HEK293T (cell line): ENCODE results near the gene GPRC5C.
A peak's percentile ranks its signal among the peaks of the same experiment; 100 is the strongest.
"Not testable (repeated sequence)": the region's sequence is repeated elsewhere in the genome, so short reads cannot be mapped to it uniquely, and the experiment has no call there.

Experiments used
- CTCF ChIA-PET: fragments of 350-600 bp; formaldehyde crosslinking; extraction: SDS; loops from one replicate; lab custom pipeline; 2021; ENCODE audit warnings: antibody characterized with exemption, inconsistent platforms; lab: Yijun Ruan, JAX
- POLR2A ChIA-PET: fragments of 350-600 bp; formaldehyde crosslinking; extraction: SDS; loops from one replicate; lab custom pipeline; 2020; ENCODE audit warnings: antibody characterized with exemption, inconsistent platforms; lab: Yijun Ruan, JAX
- DNase-seq: peaks from one replicate; pipeline ENCODE4 v3.0.0; 2012; ENCODE audit warnings: mixed read lengths; ENCODE audit errors: extremely low spot score
- ARNT ChIP-seq: fragments of 450-650 bp; IDR thresholded peaks from 2 replicates; pipeline ENCODE4 v1.6.1; 2017; ENCODE audit warnings: mild to moderate bottlenecking
- BHLHE40 ChIP-seq: fragments of 450-650 bp; IDR thresholded peaks from 2 replicates; pipeline ENCODE4 v1.6.1; 2016; ENCODE audit warnings: mild to moderate bottlenecking, moderate library complexity, borderline replicate concordance
- CTBP1 ChIP-seq: fragments of 450-650 bp; IDR thresholded peaks from 2 replicates; pipeline ENCODE4 v1.6.1; 2016; ENCODE audit warnings: borderline replicate concordance
- ELF4 ChIP-seq: fragments of 450-650 bp; IDR thresholded peaks from 2 replicates; pipeline ENCODE4 v1.6.1; 2017; ENCODE audit warnings: antibody characterized with exemption
- FOXA1 ChIP-seq: fragments of 450-650 bp; IDR thresholded peaks from 2 replicates; pipeline ENCODE4 v1.6.1; 2016; ENCODE audit warnings: mild to moderate bottlenecking
- FOXK2 ChIP-seq: fragments of 450-650 bp; IDR thresholded peaks from 2 replicates; pipeline ENCODE4 v1.6.1; 2016; ENCODE audit warnings: mild to moderate bottlenecking
- FOXM1 ChIP-seq: fragments of 450-650 bp; IDR thresholded peaks from 2 replicates; pipeline ENCODE4 v1.6.1; 2017; ENCODE audit warnings: mild to moderate bottlenecking, borderline replicate concordance
- HDGF ChIP-seq: fragments of 450-650 bp; IDR thresholded peaks from 2 replicates; pipeline ENCODE4 v1.6.1; 2017; ENCODE audit warnings: antibody characterized with exemption, borderline replicate concordance
- L3MBTL2 ChIP-seq: fragments of 450-650 bp; conservative IDR thresholded peaks from 2 replicates; pipeline ENCODE4 v1.6.1; 2016; ENCODE audit warnings: mild to moderate bottlenecking
- LEF1 ChIP-seq: fragments of 450-650 bp; IDR thresholded peaks from 2 replicates; pipeline ENCODE4 v1.6.1; 2017; ENCODE audit warnings: mild to moderate bottlenecking, borderline replicate concordance
- NFRKB ChIP-seq: fragments of 450-650 bp; IDR thresholded peaks from 2 replicates; pipeline ENCODE4 v1.6.1; 2016; ENCODE audit warnings: mild to moderate bottlenecking, moderate library complexity
- SP1 ChIP-seq: fragments of 450-650 bp; IDR thresholded peaks from 2 replicates; pipeline ENCODE4 v1.6.1; 2017
- SUZ12 ChIP-seq: fragments of 450-650 bp; IDR thresholded peaks from 2 replicates; pipeline ENCODE4 v1.6.1; 2016; ENCODE audit warnings: mild to moderate bottlenecking
- TARDBP ChIP-seq: fragments of 450-650 bp; IDR thresholded peaks from 2 replicates; pipeline ENCODE4 v1.6.1; 2016
- ZNF384 ChIP-seq: fragments of 450-650 bp; IDR thresholded peaks from 2 replicates; pipeline ENCODE4 v1.6.1; 2016
- TF ChIP-seq, protein P1 (sequence below): fragments of 450-650 bp; IDR thresholded peaks from 2 replicates; pipeline ENCODE4 v1.6.1; 2016

The GPRC5C gene

GRCh38 chr17:74404218-74404617, 27.7 kb upstream of the GPRC5C start:
- POLR2A ChIA-PET: interaction anchor here (1.1 to 1.2 kb wide), 2 partner anchors 27 to 30 kb away, joined by 3 read pairs; no protein-coding TSS in a partner anchor
- TF ChIP-seq ZNF384 (no peak), HDGF (no peak), BHLHE40 (no peak), SP1 (no peak), LEF1 (no peak)
- no peak for DNase-seq
- CTCF ChIA-PET: interaction anchor here (1.9 kb wide), 1 partner anchor 53 kb away, joined by 6 read pairs; no protein-coding TSS in a partner anchor

DNA sequence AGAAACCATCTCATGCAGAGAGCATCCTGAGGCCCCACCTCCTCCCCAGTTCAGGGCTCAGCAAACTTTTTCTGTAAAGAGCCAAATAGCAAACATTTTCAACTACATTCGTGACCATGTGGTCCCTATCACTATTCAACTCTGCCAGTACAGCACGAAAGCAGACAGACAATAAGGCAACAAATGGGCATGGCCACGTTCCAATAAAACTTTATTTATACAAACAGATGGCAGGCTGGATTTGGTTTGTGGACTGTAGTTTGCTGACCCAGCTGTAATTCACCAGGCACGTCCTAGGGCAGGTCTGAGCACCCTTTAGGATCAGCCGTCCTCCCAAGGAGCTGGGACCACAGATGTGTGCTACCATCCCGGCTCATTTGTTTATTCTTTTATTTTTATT, 27.1 kb upstream of the GPRC5C start:
- no peak for TF ChIP-seq CTBP1
- TF ChIP-seq HDGF: no peak
- TF ChIP-seq SP1: no peak
- no peak for TF ChIP-seq ZNF384
- TF ChIP-seq FOXM1: no peak
- TF ChIP-seq L3MBTL2: no peak
- no peak for TF ChIP-seq FOXK2
- POLR2A ChIA-PET: interaction anchor here (1.2 kb wide), 1 partner anchor 26 kb away, joined by 3 read pairs; no protein-coding TSS in a partner anchor
- CTCF ChIA-PET: interaction anchor here (1.9 kb wide), 1 partner anchor 52 kb away, joined by 6 read pairs; no protein-coding TSS in a partner anchor
- DNase-seq: no peak

DNA sequence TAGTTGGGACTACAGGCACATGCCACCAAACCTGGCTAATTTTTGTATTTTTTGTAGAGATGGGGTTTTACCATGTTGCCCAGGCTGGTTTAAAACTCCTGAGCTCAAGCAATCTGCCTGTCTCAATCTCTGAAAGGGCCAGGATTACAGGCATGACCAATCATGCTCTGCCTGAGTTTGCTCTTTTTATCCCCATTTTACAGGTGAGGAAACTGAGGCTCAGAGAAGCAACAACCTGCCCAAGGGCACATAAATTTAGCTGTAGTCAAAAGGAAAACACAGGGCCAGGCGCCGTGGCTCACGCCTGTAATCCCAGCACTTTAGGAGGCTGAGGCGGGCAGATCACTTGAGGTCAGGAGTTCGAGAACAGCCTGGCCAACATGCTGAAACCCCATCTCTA, 26.6 kb upstream of the GPRC5C start:
- POLR2A ChIA-PET, DNase-seq, CTCF ChIA-PET: not testable (repeated sequence)

DNA sequence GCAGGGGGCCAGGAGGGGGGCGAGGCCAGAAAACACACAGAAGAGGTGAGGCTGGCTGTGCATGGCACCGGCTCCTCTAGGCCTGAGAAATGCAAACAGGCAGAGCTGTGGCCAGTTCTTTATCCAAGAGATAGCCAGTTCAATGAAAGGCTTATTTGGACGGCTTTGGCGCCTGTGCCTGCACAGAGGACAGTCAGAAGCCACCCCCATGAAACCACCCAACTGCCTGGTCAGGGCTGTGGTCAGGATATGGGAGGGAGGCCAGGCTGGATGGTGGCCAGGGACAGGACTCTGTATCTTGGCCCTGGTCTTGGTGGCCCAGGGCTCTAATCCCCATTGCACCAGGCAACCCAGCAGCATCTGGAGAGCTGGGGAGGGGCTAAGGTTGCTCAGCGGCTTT, 24.5 kb upstream of the GPRC5C start:
- ChIA-PET CTCF (no interaction called here), POLR2A (no interaction called here)
- DNase-seq: no peak
- no peak for TF ChIP-seq ELF4
- no peak for TF ChIP-seq SP1
- TF ChIP-seq ZNF384: no peak
- TF ChIP-seq BHLHE40: no peak
- no peak for TF ChIP-seq SUZ12
- TF ChIP-seq, protein P1, sequence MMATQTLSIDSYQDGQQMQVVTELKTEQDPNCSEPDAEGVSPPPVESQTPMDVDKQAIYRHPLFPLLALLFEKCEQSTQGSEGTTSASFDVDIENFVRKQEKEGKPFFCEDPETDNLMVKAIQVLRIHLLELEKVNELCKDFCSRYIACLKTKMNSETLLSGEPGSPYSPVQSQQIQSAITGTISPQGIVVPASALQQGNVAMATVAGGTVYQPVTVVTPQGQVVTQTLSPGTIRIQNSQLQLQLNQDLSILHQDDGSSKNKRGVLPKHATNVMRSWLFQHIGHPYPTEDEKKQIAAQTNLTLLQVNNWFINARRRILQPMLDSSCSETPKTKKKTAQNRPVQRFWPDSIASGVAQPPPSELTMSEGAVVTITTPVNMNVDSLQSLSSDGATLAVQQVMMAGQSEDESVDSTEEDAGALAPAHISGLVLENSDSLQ: no peak
- no peak for TF ChIP-seq FOXK2
- no peak for TF ChIP-seq L3MBTL2
- no peak for TF ChIP-seq LEF1
- no peak for TF ChIP-seq FOXM1
- TF ChIP-seq HDGF: no peak
- no peak for TF ChIP-seq NFRKB
- TF ChIP-seq ARNT: no peak
- no peak for TF ChIP-seq CTBP1
- TF ChIP-seq TARDBP: no peak
- no peak for TF ChIP-seq FOXA1

- no peak for TF ChIP-seq SUZ12
- peak; percentile 89 for TF ChIP-seq ZNF384
- ChIA-PET CTCF (interaction anchor here (1.2 kb wide), 1 partner anchor 49 kb away, joined by 4 read pairs; no protein-coding TSS in a partner anchor), POLR2A (no interaction called here)
- DNase-seq: peak; percentile 23
Measured at GRCh38 chr17:74408262-74408661, 23.6 kb upstream of the GPRC5C start.

GRCh38 chr17:74408815-74409214, 23.1 kb upstream of the GPRC5C start:
- DNase-seq: no peak
- POLR2A ChIA-PET: no interaction called here
- no peak for TF ChIP-seq LEF1
- TF ChIP-seq BHLHE40: no peak
- TF ChIP-seq FOXK2: no peak
- no peak for TF ChIP-seq ZNF384
- no peak for TF ChIP-seq FOXM1
- no peak for TF ChIP-seq CTBP1
- TF ChIP-seq L3MBTL2: no peak
- CTCF ChIA-PET: interaction anchor here (1.2 kb wide), 1 partner anchor 48 kb away, joined by 4 read pairs; no protein-coding TSS in a partner anchor

- DNase-seq: no peak
- POLR2A ChIA-PET: no interaction called here
- no peak for TF ChIP-seq LEF1
- TF ChIP-seq BHLHE40: no peak
- TF ChIP-seq FOXK2: no peak
- TF ChIP-seq FOXM1: no peak
- TF ChIP-seq, protein P1: no peak
- TF ChIP-seq HDGF: no peak
- CTCF ChIA-PET: interaction anchor here (0.6 kb wide), 1 partner anchor 17 kb away, joined by 3 read pairs; no protein-coding TSS in a partner anchor
Measured at GRCh38 chr17:74410001-74410443, 21.9 kb upstream of the GPRC5C start.

DNA sequence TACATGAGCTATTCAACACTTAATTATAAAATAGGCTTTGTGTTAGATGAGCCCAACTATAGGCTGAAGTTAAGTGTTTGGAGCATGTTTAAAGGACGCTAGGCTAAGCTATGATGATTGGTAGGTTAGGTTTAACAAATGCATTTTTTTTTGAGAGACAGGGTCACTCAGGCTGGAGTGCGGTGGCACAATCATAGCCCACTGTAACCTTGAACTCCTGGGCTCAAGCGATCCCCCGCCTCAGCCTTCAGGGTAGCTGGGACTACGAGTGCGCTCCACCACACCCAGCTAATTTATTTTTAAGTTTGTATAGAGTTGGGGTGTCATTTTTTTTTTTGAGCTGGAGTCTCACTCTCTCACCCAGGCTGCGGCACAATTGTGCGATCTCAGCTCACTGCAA, 19.3 kb upstream of the GPRC5C start:
- ChIA-PET POLR2A (no interaction called here), CTCF (interaction anchor here (0.7 to 1.0 kb wide), 2 partner anchors 13 to 45 kb away, joined by 3 read pairs; no protein-coding TSS in a partner anchor)
- TF ChIP-seq FOXK2 (no peak), ARNT (no peak), NFRKB (no peak), LEF1 (no peak), ELF4 (no peak), FOXA1 (no peak), SP1 (no peak)
- no peak for DNase-seq
